ENCODE measurements around the gene AOPEP. TPM values are rescaled to one million over a fixed set of nuclear protein-coding genes. Genes with fewer than 3 reads are reported as not detected.

Gene AOPEP
- total RNA-seq, 1 experiment from 2014 or later: 89.5 TPM

- peaks cover 2% of the 10 kb centered on the region for H3K9me3 Mint-ChIP-seq (ENCODE audit: low read depth, unreplicated experiment)
- peaks cover 27% of the 10 kb centered on the region for H3K36me3 Mint-ChIP-seq (ENCODE audit: insufficient read depth, unreplicated experiment)
- CTCF ChIA-PET: no interaction called here
- DNase-seq: no peak
- BruUV-seq (replicated peaks): no TSS peak
- intact Hi-C loops (cut with micrococcal nuclease; ENCODE audit: unreplicated experiment): no loop called here
- no peaks in the 10 kb centered on the region for H3K27me3 Mint-ChIP-seq (ENCODE audit: unreplicated experiment)
- no peak overlapping the region for H3K4me3 Mint-ChIP-seq (ENCODE audit: low read depth, unreplicated experiment)
- H3K4me1 Mint-ChIP-seq (ENCODE audit: low read depth, unreplicated experiment): peaks cover 83% of the 10 kb centered on the region
- no peak for TF ChIP-seq CTCF (IDR thresholded peaks at IDR 0.05; ENCODE audit: unreplicated experiment)
- H3K27ac Mint-ChIP-seq (ENCODE audit: unreplicated experiment): no peak overlapping the region
Observed at GRCh38 chr9:94931036-94931633, 204.6 kb downstream of the AOPEP start.

GRCh38 chr9:94931740-94932139, 205.2 kb downstream of the AOPEP start:
- BruUV-seq (replicated peaks): no TSS peak
- no peaks in the 10 kb centered on the region for H3K27me3 Mint-ChIP-seq (ENCODE audit: unreplicated experiment)
- H3K4me1 Mint-ChIP-seq (ENCODE audit: low read depth, unreplicated experiment): peaks cover 86% of the 10 kb centered on the region
- H3K4me3 Mint-ChIP-seq (ENCODE audit: low read depth, unreplicated experiment): no peak overlapping the region
- intact Hi-C loops (cut with micrococcal nuclease; ENCODE audit: unreplicated experiment): no loop called here
- no peak for DNase-seq
- CTCF ChIA-PET: interaction anchor here (0.7 kb wide), 1 partner anchor 56 kb away, joined by 3 read pairs; no protein-coding TSS in a partner anchor
- TF ChIP-seq CTCF (IDR thresholded peaks at IDR 0.05; ENCODE audit: unreplicated experiment): no peak
- peaks cover 2% of the 10 kb centered on the region for H3K9me3 Mint-ChIP-seq (ENCODE audit: low read depth, unreplicated experiment)
- H3K36me3 Mint-ChIP-seq (ENCODE audit: insufficient read depth, unreplicated experiment): peaks cover 25% of the 10 kb centered on the region
- H3K27ac Mint-ChIP-seq (ENCODE audit: unreplicated experiment): no peak overlapping the region

GRCh38 chr9:94932652-94933510, 206.4 kb downstream of the AOPEP start:
- no peaks in the 10 kb centered on the region for H3K27me3 Mint-ChIP-seq (ENCODE audit: unreplicated experiment)
- H3K27ac Mint-ChIP-seq (ENCODE audit: unreplicated experiment): peak overlapping the region; percentile 25
- DNase-seq: no peak
- H3K4me1 Mint-ChIP-seq (ENCODE audit: low read depth, unreplicated experiment): peaks cover 85% of the 10 kb centered on the region
- TF ChIP-seq CTCF (IDR thresholded peaks at IDR 0.05; ENCODE audit: unreplicated experiment): no peak
- CTCF ChIA-PET: no interaction called here
- peaks cover 2% of the 10 kb centered on the region for H3K9me3 Mint-ChIP-seq (ENCODE audit: low read depth, unreplicated experiment)
- H3K4me3 Mint-ChIP-seq (ENCODE audit: low read depth, unreplicated experiment): no peak overlapping the region
- H3K36me3 Mint-ChIP-seq (ENCODE audit: insufficient read depth, unreplicated experiment): peaks cover 18% of the 10 kb centered on the region
- intact Hi-C loops (cut with micrococcal nuclease; ENCODE audit: unreplicated experiment): no loop called here
- no TSS peak for BruUV-seq (replicated peaks)

- no peak overlapping the region for H3K27ac Mint-ChIP-seq (ENCODE audit: unreplicated experiment)
- CTCF ChIA-PET: interaction anchor here (0.8 kb wide), 1 partner anchor 1376 kb away, joined by 5 read pairs; no protein-coding TSS in a partner anchor
- no peak for TF ChIP-seq CTCF (IDR thresholded peaks at IDR 0.05; ENCODE audit: unreplicated experiment)
- peaks cover 15% of the 10 kb centered on the region for H3K36me3 Mint-ChIP-seq (ENCODE audit: insufficient read depth, unreplicated experiment)
- H3K4me3 Mint-ChIP-seq (ENCODE audit: low read depth, unreplicated experiment): no peak overlapping the region
- H3K27me3 Mint-ChIP-seq (ENCODE audit: unreplicated experiment): no peaks in the 10 kb centered on the region
- H3K9me3 Mint-ChIP-seq (ENCODE audit: low read depth, unreplicated experiment): peaks cover 2% of the 10 kb centered on the region
- peaks cover 85% of the 10 kb centered on the region for H3K4me1 Mint-ChIP-seq (ENCODE audit: low read depth, unreplicated experiment)
- intact Hi-C loops (cut with micrococcal nuclease; ENCODE audit: unreplicated experiment): no loop called here
- DNase-seq: no peak
- BruUV-seq (replicated peaks): no TSS peak
Observed at GRCh38 chr9:94933511-94933828, 207.0 kb downstream of the AOPEP start.
